ENCODE data around the gene METTL26. TPM values are rescaled to one million over a fixed set of nuclear protein-coding genes. Genes with fewer than 3 reads are reported as not detected.

The METTL26 gene
- polyA plus RNA-seq, 2 of the 4 experiments (the other 2 are of a cell fraction) = 47.2 to 78.3 TPM

DNA sequence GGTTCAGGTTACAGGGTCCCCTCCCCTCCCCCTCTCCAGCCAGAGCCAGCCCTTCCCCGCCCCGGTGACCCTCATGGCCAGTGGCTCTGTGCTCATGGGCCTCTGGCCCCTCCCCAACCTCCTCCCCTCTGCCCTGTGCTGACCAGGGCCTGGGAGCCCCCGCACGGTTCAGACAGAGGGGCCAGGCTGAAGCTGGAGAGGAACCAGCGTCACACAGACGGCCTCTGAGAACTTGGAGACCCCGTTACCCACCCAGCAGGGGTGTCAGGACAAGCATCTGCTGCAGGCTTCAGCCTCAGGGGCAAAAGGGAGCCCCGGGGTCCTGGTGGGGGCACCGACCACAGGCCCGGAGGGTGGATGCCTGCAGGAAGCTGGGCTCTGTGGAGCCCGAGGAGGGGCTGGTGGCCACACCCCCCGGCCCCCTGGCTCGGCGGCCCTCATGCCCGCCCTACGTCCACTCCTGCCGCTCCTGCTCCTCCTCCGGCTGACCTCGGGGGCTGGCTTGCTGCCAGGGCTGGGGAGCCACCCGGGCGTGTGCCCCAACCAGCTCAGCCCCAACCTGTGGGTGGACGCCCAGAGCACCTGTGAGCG, 5.2 kb downstream of the METTL26 start, which contains the start of gene WFIKKN1:
Gene WFIKKN1, plus strand, starts transcription at position 171 of the 591 bp plus-strand sequence. Its CDS starts 269 bp downstream, at position 440.
- no peak for ATAC-seq
- Histone ChIP-seq H3K27ac (peak within 1 kb of the TSS in 1 of 2 experiments; percentile 48; a peak in 3 of 6 replicates), H3K4me1 (peaks cover 48% of the 10 kb centered on the region), H3K4me3 (no peak within 1 kb of the TSS), H3K4me2 (no peak within 1 kb of the TSS), H3K9me3 (no peaks in the 10 kb centered on the region)
- DNase-seq (ENCODE audit: low read depth in 1 of 2, low spot score in 1 of 2) = no peak
- TF ChIP-seq, protein P1, sequence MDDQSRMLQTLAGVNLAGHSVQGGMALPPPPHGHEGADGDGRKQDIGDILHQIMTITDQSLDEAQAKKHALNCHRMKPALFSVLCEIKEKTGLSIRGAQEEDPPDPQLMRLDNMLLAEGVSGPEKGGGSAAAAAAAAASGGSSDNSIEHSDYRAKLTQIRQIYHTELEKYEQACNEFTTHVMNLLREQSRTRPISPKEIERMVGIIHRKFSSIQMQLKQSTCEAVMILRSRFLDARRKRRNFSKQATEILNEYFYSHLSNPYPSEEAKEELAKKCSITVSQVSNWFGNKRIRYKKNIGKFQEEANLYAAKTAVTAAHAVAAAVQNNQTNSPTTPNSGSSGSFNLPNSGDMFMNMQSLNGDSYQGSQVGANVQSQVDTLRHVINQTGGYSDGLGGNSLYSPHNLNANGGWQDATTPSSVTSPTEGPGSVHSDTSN (IDR thresholded peaks at IDR 0.05) = 0 out of 2 replicates have a peak, but pooled peaks have one; percentile 24
- no peak for TF ChIP-seq CBX8 (IDR thresholded peaks at IDR 0.05)
- FAIRE-seq = no peak
- 53% methylated on average over 6 of the region's 23 CpGs for WGBS (ENCODE audit: missing lambda C conversion rate)
- POLR2A ChIA-PET = no interaction called here
- CTCF ChIA-PET = no interaction called here

DNA sequence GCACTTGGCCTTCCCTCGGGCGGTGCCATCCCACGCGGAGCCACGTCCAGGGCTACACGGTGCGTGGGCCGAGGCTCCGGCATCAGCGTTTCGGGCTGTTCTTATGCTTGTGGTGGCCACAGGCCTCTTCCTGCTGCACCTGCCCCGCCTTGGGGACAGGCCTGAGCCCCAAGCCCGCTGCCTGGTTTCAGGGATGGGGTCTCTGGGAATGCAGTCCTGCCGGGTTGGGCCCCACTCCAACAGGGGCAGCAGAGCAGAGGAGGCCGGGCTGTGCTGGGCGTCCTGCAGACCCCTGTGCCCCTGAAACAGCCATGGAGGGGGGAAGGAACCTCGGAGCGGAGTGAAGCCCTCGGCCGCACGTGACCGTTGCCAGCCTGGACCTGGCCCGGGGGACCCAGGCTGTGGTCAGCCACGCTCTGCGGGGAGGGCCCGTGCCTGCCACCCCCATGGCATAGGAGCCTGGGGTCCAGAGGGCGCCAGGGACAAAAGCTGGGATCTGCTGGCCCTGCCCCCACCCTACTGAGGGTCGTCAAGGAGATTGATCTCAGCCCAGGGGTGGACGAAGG, 5.8 kb downstream of the METTL26 start:
- peaks cover 51% of the 10 kb centered on the region for H3K4me1 ChIP-seq
- CTCF ChIA-PET = no interaction called here

DNA sequence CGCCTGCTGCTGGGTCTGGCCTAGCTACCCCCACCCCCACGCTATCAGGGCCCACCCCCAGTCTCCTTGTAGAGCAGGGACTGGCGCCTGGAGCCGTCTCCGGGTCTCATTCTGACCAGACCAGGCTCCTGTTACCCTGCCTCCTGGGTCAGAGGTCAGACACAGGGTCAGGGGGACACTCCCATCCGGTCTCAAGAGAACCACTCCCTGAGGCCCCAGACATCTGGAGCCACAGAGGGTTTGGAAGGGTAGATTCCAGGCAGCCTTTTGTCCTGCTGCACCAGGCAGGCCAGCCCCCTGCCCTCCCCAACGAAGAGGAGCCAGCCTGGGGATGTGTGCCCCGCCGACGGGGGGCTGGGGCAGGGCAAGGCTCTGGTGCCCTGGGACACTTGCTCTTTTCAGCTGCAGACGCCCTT, 6.3 kb downstream of the METTL26 start:
- DNase-seq (ENCODE audit: low read depth in 1 of 2, low spot score in 1 of 2) = no peak
- Histone ChIP-seq H3K4me2 (no peak overlapping the region), H3K4me1 (peaks cover 46% of the 10 kb centered on the region), H3K9me3 (no peaks in the 10 kb centered on the region), H3K4me3 (no peak overlapping the region), H3K27ac (peak overlapping the region in 1 of 2 experiments; percentile 30; a peak in 1 of 6 replicates)
- TF ChIP-seq HOXA7 (CRISPR knock-in tag; IDR thresholded peaks at IDR 0.05) (no peak), RFX5 (IDR thresholded peaks at IDR 0.05) (no peak), ZFP36 (IDR thresholded peaks at IDR 0.05; ENCODE audit: borderline replicate concordance, partially characterized antibody) (no peak), MAFK (IDR thresholded peaks at IDR 0.05; ENCODE audit: partially characterized antibody) (no peak), EHF (CRISPR knock-in tag; IDR thresholded peaks at IDR 0.05) (no peak), CBX8 (IDR thresholded peaks at IDR 0.05) (no peak)
- TF ChIP-seq, protein P2, sequence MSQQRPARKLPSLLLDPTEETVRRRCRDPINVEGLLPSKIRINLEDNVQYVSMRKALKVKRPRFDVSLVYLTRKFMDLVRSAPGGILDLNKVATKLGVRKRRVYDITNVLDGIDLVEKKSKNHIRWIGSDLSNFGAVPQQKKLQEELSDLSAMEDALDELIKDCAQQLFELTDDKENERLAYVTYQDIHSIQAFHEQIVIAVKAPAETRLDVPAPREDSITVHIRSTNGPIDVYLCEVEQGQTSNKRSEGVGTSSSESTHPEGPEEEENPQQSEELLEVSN (IDR thresholded peaks at IDR 0.05; ENCODE audit: borderline replicate concordance, low read depth) = no peak
- no peak for FAIRE-seq
- ATAC-seq = no peak
- ChIA-PET CTCF (interaction anchor here (1.4 kb wide), 1 partner anchor 51 kb away, joined by 4 read pairs; no protein-coding TSS in a partner anchor), POLR2A (interaction anchor here (0.7 kb wide), 1 partner anchor 31 kb away, joined by 3 read pairs; no protein-coding TSS in a partner anchor)
- 83% methylated on average over 7 of the region's 11 CpGs for WGBS (ENCODE audit: missing lambda C conversion rate)

More for the DNA sequence above, 5.8 kb downstream of the METTL26 start:
- no peak for TF ChIP-seq RCOR1 (IDR thresholded peaks at IDR 0.05; ENCODE audit: low read depth, low read length)
- ATAC-seq = no peak
- WGBS (ENCODE audit: missing lambda C conversion rate) = 90% methylated on average over 11 of the region's 29 CpGs
- no peak for FAIRE-seq
- DNase-seq (ENCODE audit: low read depth in 1 of 2, low spot score in 1 of 2) = no peak
- Histone ChIP-seq H3K27ac (peak overlapping the region in 1 of 2 experiments; percentile 30; a peak in 1 of 6 replicates), H3K4me2 (no peak overlapping the region), H3K9me3 (no peaks in the 10 kb centered on the region), H3K4me3 (no peak overlapping the region)
- POLR2A ChIA-PET = no interaction called here

DNA sequence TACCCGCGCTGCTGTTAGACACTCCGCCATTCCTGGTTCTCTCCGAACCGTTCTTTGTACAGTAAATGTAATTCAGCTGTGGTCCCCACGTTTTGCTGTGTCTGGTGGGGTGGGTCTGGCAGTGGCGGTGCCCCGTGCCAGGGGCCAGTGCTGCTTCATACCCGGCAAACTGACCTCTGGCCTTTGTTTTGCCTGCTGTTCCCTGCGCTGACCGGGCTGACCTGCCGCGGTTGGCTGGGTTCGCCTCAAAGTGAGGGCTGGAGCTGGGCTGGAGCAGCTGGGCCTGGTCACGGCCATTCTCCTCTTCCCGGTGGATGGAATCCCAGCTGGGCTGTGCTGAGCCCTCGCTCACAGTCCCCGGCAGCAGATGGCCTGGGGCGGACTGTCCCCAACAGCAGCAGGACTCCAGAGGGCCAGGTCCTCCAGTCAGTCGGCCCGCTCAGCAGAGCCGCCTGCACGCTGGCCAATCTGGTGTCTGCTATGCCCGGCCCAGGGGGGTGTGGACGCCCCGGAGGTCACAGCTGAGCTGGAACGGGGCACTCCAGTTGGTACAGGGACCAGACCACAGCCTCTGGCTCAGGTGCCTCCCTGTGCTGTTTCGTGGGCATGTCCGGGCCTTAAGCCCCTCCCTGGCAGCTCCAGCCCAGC, 6.8 kb downstream of the METTL26 start:
- TF ChIP-seq, protein P3, sequence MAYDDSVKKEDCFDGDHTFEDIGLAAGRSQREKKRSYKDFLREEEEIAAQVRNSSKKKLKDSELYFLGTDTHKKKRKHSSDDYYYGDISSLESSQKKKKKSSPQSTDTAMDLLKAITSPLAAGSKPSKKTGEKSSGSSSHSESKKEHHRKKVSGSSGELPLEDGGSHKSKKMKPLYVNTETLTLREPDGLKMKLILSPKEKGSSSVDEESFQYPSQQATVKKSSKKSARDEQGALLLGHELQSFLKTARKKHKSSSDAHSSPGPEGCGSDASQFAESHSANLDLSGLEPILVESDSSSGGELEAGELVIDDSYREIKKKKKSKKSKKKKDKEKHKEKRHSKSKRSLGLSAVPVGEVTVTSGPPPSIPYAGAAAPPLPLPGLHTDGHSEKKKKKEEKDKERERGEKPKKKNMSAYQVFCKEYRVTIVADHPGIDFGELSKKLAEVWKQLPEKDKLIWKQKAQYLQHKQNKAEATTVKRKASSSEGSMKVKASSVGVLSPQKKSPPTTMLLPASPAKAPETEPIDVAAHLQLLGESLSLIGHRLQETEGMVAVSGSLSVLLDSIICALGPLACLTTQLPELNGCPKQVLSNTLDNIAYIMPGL (CRISPR knock-in tag; IDR thresholded peaks at IDR 0.05; ENCODE audit: borderline replicate concordance) = no peak
- TF ChIP-seq TFCP2L1 (CRISPR knock-in tag; IDR thresholded peaks at IDR 0.05) (no peak), HDAC2 (IDR thresholded peaks at IDR 0.05) (no peak), RAD21 (conservative IDR thresholded peaks at IDR 0.05 in 1 of 2, IDR thresholded peaks at IDR 0.05 in 1 of 2) (no peak), HEYL (CRISPR knock-in tag; IDR thresholded peaks at IDR 0.05) (no peak), MAFK (IDR thresholded peaks at IDR 0.05; ENCODE audit: partially characterized antibody) (no peak), HOXB5 (CRISPR knock-in tag; IDR thresholded peaks at IDR 0.05) (no peak)
- ChIA-PET CTCF (interaction anchor here (1.4 to 2.3 kb wide), 3 partner anchors 19 to 50 kb away, joined by 4 to 6 read pairs (median 6); no protein-coding TSS in a partner anchor), POLR2A (interaction anchor here (0.7 kb wide), 1 partner anchor 31 kb away, joined by 3 read pairs; no protein-coding TSS in a partner anchor)
- Histone ChIP-seq H3K27ac (peak overlapping the region in 1 of 2 experiments; percentile 30; a peak in 1 of 6 replicates), H3K4me1 (peaks cover 43% of the 10 kb centered on the region), H3K4me2 (no peak overlapping the region), H3K9me3 (no peaks in the 10 kb centered on the region), H3K4me3 (no peak overlapping the region)
- ATAC-seq = no peak
- 88% methylated on average over 16 of the region's 29 CpGs for WGBS (ENCODE audit: missing lambda C conversion rate)
- FAIRE-seq = no peak
- DNase-seq (ENCODE audit: low read depth in 1 of 2, low spot score in 1 of 2) = no peak

Data from A549 (cell line).